NCI-H1694 treated with DMSO at 0.1 percent for 48 hours (cell line): ENCODE data around the gene PRSS56.

Experiments
- DNase-seq: peaks from one replicate; lab custom pipeline; 2025; lab: John Stamatoyannopoulos, UW

Gene PRSS56

DNA sequence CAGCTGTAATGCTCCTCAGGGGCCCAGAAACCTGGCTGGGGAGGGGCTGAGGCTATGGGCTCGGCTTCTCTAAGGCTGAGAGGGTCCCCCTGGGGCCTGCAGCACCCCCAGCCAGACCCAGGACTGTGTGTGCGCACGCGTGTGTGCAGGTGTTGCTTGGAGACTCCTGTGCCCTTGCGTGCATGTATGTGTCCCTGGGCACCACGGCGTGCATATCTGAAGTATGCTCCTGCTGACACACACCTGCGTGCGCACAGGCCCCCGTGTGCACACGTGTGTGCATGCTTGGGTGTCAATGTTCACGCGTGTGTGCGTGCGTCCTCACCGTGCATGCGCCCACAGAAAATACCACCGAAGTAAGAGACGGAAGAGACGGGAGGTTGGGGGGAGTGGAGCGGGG lies 17.7 kb upstream of the PRSS56 start:
- no peak for DNase-seq

DNA sequence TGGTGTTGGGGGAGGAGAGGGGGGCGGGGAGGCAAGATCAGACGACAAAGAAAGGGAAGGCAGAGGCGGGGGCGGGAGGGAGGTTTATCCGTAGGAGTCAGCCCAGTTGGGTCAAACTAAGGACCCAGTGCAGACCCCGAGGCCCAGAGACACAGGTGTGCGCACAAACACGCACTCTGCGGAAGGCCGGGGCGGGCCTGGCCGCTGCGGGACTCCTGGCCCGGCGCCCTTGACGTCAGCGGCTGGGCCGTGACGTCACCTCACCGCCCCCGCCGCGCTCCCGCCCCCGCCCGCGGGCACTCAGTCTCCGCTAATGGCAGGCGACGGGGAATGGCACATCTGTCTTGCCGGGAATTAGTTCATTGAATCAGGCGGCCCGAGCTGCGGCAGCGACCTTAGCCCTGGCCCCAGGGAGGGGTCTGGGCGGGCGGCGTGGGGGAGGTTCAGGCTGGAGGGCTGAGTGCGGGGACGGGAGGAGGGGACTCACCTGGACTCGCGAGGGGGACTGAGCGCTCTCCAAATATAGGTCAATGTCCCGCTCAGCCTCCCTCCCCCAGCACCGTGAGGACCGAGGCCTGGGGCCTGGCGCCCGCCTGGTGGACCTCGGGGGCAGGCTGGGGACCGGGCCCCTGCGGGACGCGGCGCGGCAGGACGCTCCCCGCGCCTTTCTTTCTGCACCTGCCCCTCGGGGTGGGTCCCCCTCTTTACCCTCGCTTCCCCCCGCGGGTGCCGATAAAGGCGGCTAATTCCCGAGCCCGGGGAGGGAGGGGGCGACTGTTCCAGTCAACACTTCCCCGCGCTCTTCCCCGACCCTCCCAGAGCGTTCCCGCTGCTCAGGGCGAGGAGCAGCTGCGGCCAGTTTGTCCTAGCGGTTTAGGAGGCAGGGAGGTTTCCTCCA lies 17.0 kb upstream of the PRSS56 start:
- DNase-seq: no peak

DNA sequence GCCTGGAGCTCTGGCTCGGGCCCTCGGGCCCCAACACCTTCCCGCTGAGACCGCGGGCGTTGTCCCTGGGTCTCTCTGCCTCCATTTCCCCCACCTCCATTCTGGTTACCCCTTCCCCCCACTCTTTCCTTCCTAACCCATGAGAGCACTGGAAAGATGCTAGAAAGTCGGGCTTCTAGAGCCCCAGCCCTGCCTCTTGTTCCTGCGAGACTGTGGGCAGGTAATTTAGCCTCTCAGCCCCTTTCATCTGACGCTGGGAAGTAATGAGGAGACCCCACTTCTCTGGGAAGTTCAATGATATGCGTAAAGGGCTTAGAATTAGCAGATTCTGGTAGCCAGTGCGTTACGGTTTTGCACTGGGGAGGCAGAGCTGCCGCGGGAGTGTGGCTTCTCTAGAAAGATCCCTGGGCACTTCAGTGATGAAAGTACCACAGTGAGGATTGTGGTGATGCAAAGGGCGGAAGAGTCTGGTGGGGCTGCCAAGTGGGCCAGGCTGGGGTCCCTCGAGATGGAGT lies 16.3 kb upstream of the PRSS56 start:
- DNase-seq: no peak

DNA sequence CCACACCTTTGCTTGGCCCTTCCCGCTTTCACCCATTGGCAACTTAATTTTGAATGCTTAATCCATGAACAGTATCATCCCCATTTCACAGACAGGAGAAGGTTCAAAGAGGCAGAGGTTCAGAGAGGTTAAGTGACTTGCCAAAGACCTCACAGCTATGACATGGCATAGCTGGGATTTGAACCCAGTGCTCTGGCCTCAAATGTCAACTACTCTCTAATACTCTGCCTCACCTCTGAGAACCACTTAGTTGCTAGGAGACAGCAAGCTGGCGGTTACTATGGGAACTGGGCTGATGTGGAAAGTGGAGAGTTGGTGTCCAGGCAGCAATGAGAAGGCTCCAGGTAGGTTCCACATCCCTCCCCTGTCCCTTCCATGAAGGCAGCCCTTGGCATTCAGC lies 15.8 kb upstream of the PRSS56 start:
- DNase-seq: no peak

DNA sequence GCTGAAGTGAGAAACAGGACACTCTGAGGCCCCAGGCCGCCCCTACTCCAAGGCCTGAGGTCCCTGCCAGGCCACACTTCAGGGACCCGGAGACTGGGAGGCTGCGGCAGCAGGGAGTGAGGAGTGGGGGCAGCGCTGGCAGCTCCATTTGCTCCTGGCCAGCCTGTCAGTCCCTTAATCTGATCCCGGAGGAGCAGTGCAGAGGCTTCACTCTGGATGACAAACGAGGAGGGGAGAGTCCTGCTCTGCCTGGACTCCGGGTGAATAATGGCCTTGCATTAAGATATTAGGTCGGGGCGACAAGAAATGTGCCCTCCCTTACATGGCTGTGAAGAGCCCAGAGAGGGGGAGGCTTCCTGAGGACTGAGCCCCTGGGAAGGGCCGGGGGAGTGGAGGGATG lies 14.3 kb upstream of the PRSS56 start:
- no peak for DNase-seq

DNA sequence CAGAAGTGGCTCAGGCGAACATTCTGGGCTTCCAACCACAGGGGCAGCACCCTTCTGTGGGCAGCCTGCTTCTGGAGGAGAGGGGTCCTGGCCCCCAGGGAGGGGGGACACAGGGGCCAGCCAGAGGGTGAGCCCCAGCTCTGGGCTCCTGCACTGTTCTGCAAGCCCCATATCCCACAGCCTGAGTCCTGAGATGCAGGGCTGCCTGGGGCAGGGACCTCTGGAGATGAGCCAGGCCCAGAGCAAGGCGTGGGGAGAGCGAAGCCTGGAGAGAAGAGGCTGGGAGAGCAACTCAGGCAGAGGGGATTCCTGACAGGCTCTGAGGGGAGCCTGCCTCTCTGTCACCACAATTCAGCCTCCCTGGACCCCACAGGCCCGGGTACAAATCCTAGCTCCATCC lies 13.5 kb upstream of the PRSS56 start:
- DNase-seq: no peak

DNA sequence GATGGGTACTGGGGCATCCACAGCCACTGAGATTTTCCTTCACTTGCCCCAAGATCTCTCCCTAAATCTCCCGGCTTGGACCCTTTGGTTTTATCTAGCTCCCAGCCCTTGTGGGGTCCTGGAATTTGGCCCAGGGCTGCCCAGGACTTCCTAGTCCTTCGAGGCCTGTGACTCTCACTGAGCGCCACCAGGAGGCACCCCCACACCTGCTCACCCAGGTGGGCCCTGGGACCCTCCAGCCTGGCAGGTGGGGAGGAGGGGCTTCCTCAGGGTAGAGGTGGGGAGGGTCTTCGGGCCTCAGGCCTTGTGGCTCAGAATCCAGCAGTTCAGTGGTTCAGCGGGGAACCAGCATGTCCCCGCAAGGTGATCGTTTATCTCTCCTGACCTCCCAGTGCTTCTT lies 11.9 kb upstream of the PRSS56 start:
- no peak for DNase-seq

DNA sequence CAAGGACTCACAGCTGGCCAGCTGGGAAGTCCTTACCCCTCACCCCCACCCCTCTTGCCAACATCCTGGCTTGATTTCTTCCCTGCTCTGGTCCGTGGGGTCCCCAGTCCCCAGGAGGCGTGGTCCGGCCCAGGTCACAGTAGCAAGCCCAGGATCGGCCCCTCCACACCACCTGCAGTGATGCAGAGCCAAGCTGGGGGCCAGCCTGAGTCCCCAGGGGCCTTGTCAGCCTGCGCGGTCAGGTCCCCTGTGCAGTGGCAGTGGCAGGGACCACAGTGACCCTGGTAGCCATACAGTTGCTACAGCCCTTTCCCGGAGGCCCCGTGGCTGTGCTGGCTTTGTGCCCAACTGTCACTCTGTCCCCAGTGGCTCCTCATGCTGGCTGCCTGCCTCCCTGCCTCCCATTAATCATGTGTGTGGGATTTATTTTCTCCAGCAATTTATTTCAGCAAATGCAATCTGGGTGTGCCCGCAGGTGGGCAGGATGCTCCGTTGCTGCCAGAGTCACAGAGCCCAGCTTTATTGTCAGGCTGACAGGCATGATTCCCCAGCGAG lies 8.8 kb upstream of the PRSS56 start:
- no peak for DNase-seq

DNA sequence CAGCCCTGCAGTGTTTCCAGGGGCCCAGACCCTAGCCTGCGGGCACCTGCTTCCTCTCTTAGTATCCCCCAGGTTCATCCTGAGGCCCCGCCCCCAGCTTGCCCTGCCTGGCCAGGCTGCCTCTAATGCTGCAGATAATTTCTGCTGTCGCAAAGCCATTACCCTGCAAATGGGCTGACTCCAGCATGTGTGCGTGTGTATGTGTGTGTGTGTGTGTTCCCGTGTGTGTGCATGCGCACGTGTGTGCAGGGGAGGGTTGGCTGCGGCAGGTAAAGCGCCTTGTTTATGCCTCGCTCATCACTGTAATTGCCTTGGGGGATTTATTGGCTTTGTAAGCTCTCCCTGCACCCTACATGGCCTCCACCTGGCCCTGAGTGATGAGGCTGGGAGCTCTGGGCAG lies 7.6 kb upstream of the PRSS56 start:
- no peak for DNase-seq

DNA sequence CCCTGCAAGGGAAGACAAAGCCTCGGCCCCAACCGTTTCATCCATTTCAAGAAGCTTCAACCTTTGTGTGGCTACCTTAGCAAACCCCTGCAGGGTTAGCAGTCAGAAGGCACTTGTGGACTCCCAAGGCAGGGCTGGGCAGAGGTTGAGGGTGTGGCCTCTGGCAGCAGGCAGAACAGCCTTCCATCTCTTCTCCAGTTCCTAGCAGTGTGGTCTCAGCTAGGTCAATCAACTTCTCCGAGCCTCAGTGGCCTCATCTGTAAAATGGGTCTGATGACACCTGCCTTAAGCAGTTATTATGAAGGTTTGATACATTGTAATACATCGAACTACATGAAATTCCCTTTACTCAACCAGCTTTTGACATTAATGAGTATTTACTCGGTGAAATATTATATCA lies 6.8 kb upstream of the PRSS56 start:
- DNase-seq: no peak

DNA sequence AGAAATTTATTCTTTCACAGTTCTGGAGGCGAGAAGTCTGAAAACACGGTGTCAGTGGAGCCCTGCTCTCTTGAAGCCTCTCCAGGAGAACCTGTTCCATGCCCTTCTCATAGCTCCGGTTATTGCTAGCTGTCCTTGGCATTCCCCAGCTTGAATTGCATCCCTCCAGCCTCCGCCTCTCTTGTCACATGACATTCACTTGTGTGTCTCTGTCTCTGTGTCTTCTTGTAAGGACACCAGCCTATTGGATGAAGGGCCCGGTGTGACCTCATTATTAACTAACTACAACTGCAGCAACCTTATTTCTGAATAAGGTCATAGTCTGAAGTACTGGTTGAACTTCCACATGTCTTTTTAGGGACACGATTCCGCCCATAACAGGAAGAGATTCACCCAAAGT lies 4.5 kb upstream of the PRSS56 start:
- no peak for DNase-seq

DNA sequence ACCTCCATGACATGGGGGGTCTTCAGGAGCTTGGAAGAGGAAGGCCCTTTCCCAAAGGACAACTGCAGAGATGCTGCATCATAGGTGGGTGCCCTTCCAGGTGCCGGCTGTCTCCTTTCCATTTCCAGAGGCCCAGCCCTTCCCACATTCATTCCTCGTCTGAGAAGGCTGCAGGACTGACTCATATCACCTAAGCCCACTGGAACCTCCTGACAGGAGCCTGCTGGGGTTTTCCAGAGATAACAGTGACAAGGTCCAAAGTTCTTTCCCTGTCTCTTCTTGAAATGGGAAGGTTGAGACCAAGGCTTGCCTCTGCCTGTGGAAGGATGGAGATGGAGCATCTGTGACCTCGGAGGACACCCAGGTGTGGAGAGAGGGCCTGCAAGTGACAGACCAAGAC lies 3.6 kb upstream of the PRSS56 start:
- no peak for DNase-seq

DNA sequence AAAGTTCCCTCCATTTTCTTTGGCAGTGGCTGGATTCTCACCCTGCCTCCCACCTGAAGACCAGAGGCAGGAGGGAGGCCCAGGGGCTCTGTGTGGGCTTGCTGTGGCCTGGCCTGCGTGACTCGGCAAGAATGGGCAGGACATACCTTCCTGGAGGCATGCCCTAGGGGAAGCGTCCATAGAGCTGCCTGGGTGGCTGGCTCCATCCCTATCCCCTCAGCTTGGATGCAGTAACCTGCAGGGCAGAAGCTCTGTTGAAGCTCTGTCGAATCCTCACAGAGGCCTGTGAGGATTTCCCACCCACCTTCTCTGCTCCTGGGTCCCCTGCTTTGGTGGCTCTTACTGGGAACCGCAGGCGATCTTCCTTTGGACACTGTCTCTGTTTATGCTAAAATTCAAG lies 1.3 kb upstream of the PRSS56 start:
- no peak for DNase-seq

DNA sequence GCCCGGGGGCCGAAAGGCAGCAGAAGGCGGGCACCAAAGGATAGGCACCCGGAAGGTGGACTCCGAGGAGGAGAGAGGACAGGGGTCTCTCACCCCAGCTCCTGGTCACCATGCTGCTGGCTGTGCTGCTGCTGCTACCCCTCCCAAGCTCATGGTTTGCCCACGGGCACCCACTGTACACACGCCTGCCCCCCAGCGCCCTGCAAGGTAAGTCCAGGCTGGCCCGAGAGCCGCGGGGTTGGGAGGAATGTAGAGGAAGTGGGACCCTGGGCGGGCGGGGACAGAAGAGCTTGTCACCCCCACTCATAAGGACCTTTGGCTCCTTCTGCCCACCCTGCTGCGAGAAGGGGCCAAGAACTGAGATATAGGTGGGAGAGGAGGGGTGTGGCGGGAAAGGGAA lies 301 bp downstream of the PRSS56 start:
- no peak for DNase-seq

DNA sequence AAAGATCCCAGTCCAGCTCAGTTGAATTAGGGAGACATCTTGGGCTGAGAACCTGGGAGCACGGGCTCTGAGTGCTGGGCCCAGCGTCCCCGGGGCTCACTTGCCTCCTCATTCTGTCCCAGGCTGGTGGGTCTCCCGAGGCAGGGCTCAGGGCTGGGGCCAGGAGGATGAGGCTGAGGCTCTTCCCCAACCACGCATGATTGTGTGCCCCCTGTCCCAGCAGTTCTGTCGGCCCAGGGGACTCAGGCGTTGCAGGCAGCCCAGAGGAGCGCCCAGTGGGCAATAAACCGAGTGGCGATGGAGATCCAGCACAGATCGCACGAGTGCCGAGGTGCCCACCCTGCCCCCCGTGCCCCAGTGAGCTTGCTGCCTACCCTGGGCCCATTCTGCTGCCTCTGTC lies 910 bp downstream of the PRSS56 start:
- no peak for DNase-seq

DNA sequence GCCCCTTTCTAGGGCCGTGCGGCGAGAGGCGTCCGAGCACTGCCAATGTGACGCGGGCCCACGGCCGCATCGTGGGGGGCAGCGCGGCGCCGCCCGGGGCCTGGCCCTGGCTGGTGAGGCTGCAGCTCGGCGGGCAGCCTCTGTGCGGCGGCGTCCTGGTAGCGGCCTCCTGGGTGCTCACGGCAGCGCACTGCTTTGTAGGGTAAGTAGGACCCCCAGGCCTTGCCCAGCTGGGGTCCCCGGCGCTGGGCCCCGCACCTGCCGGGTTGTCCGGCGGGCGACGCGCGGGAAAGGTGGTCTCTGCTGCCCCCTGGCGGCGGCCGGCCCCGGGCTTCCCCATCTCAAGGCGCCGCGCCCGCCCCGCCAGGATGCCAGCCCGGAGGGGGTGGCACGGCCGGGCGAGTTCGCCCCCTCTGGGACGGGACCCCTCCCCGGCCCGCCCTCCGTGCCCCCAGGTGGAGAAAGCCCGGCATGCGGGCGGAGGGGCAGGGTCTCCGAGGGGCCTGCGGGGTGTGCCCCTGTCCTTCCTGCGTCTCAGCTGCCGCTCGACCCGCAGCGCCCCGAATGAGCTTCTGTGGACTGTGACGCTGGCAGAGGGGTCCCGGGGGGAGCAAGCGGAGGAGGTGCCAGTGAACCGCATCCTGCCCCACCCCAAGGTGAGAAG lies 1.9 kb downstream of the PRSS56 start:
- no peak for DNase-seq

DNA sequence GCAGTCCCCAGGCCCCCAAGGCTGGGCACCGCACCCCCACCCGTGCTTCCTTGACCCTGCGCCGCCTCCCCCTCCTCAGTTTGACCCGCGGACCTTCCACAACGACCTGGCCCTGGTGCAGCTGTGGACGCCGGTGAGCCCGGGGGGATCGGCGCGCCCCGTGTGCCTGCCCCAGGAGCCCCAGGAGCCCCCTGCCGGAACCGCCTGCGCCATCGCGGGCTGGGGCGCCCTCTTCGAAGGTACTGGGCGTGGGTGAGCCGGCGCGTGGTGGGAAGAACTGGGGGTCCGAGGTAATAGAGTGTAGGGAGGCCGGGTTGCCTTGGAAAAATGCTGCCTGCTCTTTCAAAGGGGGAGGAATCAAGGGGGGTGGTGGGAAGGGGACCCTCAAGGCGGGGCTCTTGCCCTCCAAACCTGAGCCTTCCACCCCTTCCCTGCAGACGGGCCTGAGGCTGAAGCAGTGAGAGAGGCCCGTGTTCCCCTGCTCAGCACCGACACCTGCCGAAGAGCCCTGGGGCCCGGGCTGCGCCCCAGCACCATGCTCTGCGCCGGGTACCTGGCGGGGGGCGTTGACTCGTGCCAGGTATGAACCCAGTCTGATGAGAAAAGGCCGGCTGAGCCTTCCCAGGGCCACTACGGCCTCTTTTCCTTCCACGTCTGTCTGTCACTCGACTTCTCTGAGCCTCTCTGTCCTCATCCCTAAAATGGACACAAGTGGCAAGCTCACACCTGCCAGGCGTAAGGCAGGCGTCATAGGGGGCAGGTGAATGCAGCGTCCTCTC lies 2.6 kb downstream of the PRSS56 start:
- no peak for DNase-seq

DNA sequence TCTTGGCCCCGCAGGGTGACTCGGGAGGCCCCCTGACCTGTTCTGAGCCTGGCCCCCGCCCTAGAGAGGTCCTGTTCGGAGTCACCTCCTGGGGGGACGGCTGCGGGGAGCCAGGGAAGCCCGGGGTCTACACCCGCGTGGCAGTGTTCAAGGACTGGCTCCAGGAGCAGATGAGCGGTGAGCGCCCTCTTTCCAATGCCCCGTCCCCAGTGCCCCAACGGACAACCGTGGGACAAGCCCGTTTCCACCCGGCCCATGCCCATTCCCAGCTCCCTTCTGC lies 3.2 kb downstream of the PRSS56 start:
- DNase-seq: no peak

DNA sequence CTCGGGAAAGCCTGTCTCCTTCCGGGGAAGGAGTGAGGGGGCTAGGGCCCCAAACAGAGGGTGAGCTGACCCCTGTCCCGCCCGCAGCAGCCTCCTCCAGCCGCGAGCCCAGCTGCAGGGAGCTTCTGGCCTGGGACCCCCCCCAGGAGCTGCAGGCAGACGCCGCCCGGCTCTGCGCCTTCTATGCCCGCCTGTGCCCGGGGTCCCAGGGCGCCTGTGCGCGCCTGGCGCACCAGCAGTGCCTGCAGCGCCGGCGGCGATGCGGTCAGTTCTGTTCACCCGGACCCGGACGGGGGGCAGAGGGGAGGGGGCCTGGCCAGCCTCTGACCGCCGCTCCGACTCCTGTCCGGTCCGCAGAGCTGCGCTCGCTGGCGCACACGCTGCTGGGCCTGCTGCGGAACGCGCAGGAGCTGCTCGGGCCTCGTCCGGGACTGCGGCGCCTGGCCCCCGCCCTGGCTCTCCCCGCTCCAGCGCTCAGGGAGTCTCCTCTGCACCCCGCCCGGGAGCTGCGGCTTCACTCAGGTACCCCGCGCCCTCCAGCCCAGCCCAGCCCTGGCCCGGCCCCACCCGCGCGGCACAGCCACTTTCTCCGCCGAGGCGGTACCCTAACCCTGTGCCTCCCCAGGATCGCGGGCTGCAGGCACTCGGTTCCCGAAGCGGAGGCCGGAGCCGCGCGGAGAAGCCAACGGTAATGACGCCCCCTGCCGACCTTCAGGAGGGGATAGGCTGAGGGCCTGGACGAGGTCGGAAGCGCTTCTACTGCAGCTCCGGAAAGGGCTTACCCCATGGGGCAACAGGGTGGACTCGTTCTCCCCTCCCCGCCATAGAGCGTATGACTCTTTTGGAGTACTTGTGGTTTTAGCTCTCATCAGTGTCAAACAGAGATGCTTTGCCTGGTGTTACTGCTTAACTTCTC lies 3.8 kb downstream of the PRSS56 start:
- DNase-seq: peak; percentile 54

DNA sequence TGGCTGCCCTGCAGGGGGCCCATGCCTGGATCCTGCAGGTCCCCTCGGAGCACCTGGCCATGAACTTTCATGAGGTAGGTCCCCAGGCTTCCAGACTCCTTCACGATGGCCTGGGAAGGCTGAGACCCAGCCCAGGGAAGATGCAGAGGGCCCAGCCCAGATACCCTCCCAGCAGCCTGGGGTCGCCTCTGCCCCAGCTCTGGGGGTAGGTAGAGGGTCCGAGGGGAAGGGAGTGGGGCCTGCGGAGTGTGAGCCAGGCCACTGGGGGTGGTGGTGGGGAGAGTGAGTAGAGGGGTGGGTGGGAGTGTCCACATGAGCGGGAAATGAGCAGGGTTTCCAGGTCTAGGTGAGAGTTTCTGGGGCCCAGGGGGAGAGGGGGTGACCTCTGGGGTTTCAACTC lies 4.6 kb downstream of the PRSS56 start:
- DNase-seq: no peak

DNA sequence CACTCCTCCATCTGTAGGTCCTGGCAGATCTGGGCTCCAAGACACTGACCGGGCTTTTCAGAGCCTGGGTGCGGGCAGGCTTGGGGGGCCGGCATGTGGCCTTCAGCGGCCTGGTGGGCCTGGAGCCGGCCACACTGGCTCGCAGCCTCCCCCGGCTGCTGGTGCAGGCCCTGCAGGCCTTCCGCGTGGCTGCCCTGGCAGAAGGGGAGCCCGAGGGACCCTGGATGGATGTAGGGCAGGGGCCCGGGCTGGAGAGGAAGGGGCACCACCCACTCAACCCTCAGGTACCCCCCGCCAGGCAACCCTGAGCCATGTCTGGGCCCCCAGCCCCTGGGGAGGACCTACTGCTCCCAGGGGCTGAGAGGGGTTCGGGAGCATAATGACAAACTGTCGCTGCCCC lies 5.0 kb downstream of the PRSS56 start:
- no peak for DNase-seq
